ENCODE data around the gene NLN.
"Not testable (repeated sequence)": the region's sequence is repeated elsewhere in the genome, so short reads cannot be mapped to it uniquely, and the experiment has no call there.

NLN gene

GRCh38 chr5:65832603-65833228 lies 110.7 kb downstream of the NLN start:
- DNase-seq (ENCODE audit: low spot score) = no peak

- DNase-seq (ENCODE audit: low spot score) = no peak
These were observed 111.8 kb downstream of the NLN start for GRCh38 chr5:65833780-65834179.

GRCh38 chr5:65834306-65834705 lies 112.3 kb downstream of the NLN start:
- no peak for DNase-seq (ENCODE audit: low spot score)

- no peak for DNase-seq (ENCODE audit: low spot score)
These were observed 113.2 kb downstream of the NLN start for GRCh38 chr5:65835191-65835590.

GRCh38 chr5:65837139-65837538 lies 115.1 kb downstream of the NLN start:
- no peak for DNase-seq (ENCODE audit: low spot score)

- not testable (repeated sequence) for DNase-seq (ENCODE audit: low spot score)
These were observed 117.2 kb downstream of the NLN start for GRCh38 chr5:65839170-65839569.

GRCh38 chr5:65840071-65840470 lies 118.1 kb downstream of the NLN start:
- no peak for DNase-seq (ENCODE audit: low spot score)

GRCh38 chr5:65844763-65845162 lies 122.8 kb downstream of the NLN start:
- DNase-seq (ENCODE audit: low spot score) = not testable (repeated sequence)

- no peak for DNase-seq (ENCODE audit: low spot score)
These were observed 124.1 kb downstream of the NLN start for GRCh38 chr5:65846101-65846500.

GRCh38 chr5:65847019-65847418 lies 125.0 kb downstream of the NLN start:
- not testable (repeated sequence) for DNase-seq (ENCODE audit: low spot score)

GRCh38 chr5:65849918-65850317 lies 127.9 kb downstream of the NLN start:
- DNase-seq (ENCODE audit: low spot score) = not testable (repeated sequence)

GRCh38 chr5:65854925-65855324 lies 132.9 kb downstream of the NLN start:
- no peak for DNase-seq (ENCODE audit: low spot score)

- DNase-seq (ENCODE audit: low spot score) = no peak
These were observed 133.8 kb downstream of the NLN start for GRCh38 chr5:65855766-65856315.

- no peak for DNase-seq (ENCODE audit: low spot score)
These were observed 134.5 kb downstream of the NLN start for GRCh38 chr5:65856520-65856919.

- no peak for DNase-seq (ENCODE audit: low spot score)
These were observed 136.3 kb downstream of the NLN start for GRCh38 chr5:65858316-65858715.

GRCh38 chr5:65861830-65862241 lies 139.8 kb downstream of the NLN start:
- DNase-seq (ENCODE audit: low spot score) = no peak

GRCh38 chr5:65862384-65862783 lies 140.4 kb downstream of the NLN start:
- DNase-seq (ENCODE audit: low spot score) = no peak

- DNase-seq (ENCODE audit: low spot score) = no peak
These were observed 141.7 kb downstream of the NLN start for GRCh38 chr5:65863747-65864146.

GRCh38 chr5:65866837-65867521 lies 145.0 kb downstream of the NLN start:
- DNase-seq (ENCODE audit: low spot score) = no peak

GRCh38 chr5:65867542-65868195 lies 145.7 kb downstream of the NLN start:
- DNase-seq (ENCODE audit: low spot score) = no peak

GRCh38 chr5:65868509-65868908 lies 146.5 kb downstream of the NLN start:
- no peak for DNase-seq (ENCODE audit: low spot score)

- DNase-seq (ENCODE audit: low spot score) = no peak
These were observed 149.2 kb downstream of the NLN start for GRCh38 chr5:65871182-65871581.

GRCh38 chr5:65871776-65872175 lies 149.8 kb downstream of the NLN start:
- DNase-seq (ENCODE audit: low spot score) = not testable (repeated sequence)

Measured in hematopoietic multipotent progenitor cell treated with erythropoietin and hydrocortisone succinate and interleukin-3 and kit ligand, for 17 days (in vitro differentiated cells).